ENCODE results near the gene TMEM140. TPM values are rescaled to one million over a fixed set of nuclear protein-coding genes. Genes with fewer than 3 reads are reported as not detected.
"Not testable (repeated sequence)": the region's sequence is repeated elsewhere in the genome, so short reads cannot be mapped to it uniquely, and the experiment has no call there.

The TMEM140 gene
- 1.6 and 1.9 TPM in 2 replicates for total RNA-seq (2014; rRNA removed; shearing (Covaris generic))

GRCh38 chr7:135147899-135148721 lies at the start of gene TMEM140:
TMEM140 (plus strand) TSS chr7:135148072; CDS start chr7:135164442, 16,370 bp downstream.
- peak; percentile 40 for DNase-seq (ENCODE audit: low spot score)

- DNase-seq (ENCODE audit: low spot score) = no peak
Observed at GRCh38 chr7:135098391-135098790, 49.5 kb upstream of the TMEM140 start.

- DNase-seq (ENCODE audit: low spot score) = no peak
Observed at GRCh38 chr7:135100856-135101255, 47.0 kb upstream of the TMEM140 start.

- no peak for DNase-seq (ENCODE audit: low spot score)
Observed at GRCh38 chr7:135102372-135102771, 45.5 kb upstream of the TMEM140 start.

- DNase-seq (ENCODE audit: low spot score) = no peak
Observed at GRCh38 chr7:135109562-135109961, 38.3 kb upstream of the TMEM140 start.

- no peak for DNase-seq (ENCODE audit: low spot score)
Observed at GRCh38 chr7:135109976-135110375, 37.9 kb upstream of the TMEM140 start.

GRCh38 chr7:135111379-135111778 lies 36.5 kb upstream of the TMEM140 start:
- no peak for DNase-seq (ENCODE audit: low spot score)

GRCh38 chr7:135114622-135115021 lies 33.2 kb upstream of the TMEM140 start:
- DNase-seq (ENCODE audit: low spot score) = no peak

GRCh38 chr7:135117096-135117495 lies 30.8 kb upstream of the TMEM140 start:
- no peak for DNase-seq (ENCODE audit: low spot score)

- no peak for DNase-seq (ENCODE audit: low spot score)
Observed at GRCh38 chr7:135121868-135122267, 26.0 kb upstream of the TMEM140 start.

- not testable (repeated sequence) for DNase-seq (ENCODE audit: low spot score)
Observed at GRCh38 chr7:135124631-135125030, 23.2 kb upstream of the TMEM140 start.

- DNase-seq (ENCODE audit: low spot score) = no peak
Observed at GRCh38 chr7:135128931-135129330, 18.9 kb upstream of the TMEM140 start.

GRCh38 chr7:135129579-135129978 lies 18.3 kb upstream of the TMEM140 start:
- no peak for DNase-seq (ENCODE audit: low spot score)

GRCh38 chr7:135143885-135144668 lies 3.8 kb upstream of the TMEM140 start:
- no peak for DNase-seq (ENCODE audit: low spot score)

- DNase-seq (ENCODE audit: low spot score) = no peak
Observed at GRCh38 chr7:135147341-135147898, 452 bp upstream of the TMEM140 start.

GRCh38 chr7:135150072-135150782 lies 2.4 kb downstream of the TMEM140 start:
- DNase-seq (ENCODE audit: low spot score) = no peak

- no peak for DNase-seq (ENCODE audit: low spot score)
Observed at GRCh38 chr7:135151132-135151531, 3.3 kb downstream of the TMEM140 start.

GRCh38 chr7:135151533-135151932 lies 3.7 kb downstream of the TMEM140 start:
- DNase-seq (ENCODE audit: low spot score) = no peak

GRCh38 chr7:135152442-135152841 lies 4.6 kb downstream of the TMEM140 start:
- DNase-seq (ENCODE audit: low spot score) = no peak

- no peak for DNase-seq (ENCODE audit: low spot score)
Observed at GRCh38 chr7:135154734-135155133, 6.9 kb downstream of the TMEM140 start.

GRCh38 chr7:135156290-135156689 lies 8.4 kb downstream of the TMEM140 start:
- no peak for DNase-seq (ENCODE audit: low spot score)

GRCh38 chr7:135158141-135158655 lies 10.3 kb downstream of the TMEM140 start:
- DNase-seq (ENCODE audit: low spot score) = no peak
